ENCODE measurements around the gene ARHGEF18.

The ARHGEF18 gene

DNA sequence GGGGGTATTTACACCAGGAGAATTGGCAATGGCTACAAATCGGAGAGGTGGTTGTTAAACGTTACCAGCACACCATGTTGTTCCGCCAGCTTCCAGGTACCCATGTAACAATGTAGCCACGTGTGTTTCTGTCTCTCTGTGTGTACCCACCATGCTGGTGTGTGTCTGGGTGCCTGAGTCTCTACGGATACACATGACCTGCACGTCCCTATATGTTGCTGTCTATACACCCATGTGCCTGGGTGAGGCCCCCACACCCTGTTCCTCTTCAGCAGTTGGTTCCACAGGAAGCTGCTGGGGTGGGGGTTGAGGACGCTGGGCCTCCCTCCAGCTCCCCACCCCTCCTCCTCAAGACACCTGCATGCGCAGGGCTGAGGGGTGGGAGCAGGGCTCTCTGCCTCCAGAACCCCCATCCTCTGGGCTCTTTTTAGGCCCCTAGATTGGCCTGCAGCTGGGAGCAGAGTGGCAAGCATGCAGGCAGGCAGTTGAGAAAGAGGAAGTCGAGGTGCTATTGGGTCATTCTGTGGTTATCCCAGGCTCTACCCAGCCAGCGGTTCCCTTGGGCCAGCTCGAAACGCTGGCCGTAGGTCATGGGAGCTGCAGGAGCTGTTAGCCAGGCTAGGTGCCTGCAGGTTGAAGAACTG lies at the start of gene ARHGEF18:
ARHGEF18 (plus strand) TSS at position 351 of the 644 bp plus-strand sequence. CDS start 13,954 bp downstream, outside the sequence.
- TF ChIP-seq, protein P1, sequence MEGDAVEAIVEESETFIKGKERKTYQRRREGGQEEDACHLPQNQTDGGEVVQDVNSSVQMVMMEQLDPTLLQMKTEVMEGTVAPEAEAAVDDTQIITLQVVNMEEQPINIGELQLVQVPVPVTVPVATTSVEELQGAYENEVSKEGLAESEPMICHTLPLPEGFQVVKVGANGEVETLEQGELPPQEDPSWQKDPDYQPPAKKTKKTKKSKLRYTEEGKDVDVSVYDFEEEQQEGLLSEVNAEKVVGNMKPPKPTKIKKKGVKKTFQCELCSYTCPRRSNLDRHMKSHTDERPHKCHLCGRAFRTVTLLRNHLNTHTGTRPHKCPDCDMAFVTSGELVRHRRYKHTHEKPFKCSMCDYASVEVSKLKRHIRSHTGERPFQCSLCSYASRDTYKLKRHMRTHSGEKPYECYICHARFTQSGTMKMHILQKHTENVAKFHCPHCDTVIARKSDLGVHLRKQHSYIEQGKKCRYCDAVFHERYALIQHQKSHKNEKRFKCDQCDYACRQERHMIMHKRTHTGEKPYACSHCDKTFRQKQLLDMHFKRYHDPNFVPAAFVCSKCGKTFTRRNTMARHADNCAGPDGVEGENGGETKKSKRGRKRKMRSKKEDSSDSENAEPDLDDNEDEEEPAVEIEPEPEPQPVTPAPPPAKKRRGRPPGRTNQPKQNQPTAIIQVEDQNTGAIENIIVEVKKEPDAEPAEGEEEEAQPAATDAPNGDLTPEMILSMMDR (IDR thresholded peaks at IDR 0.05), result no peak

DNA sequence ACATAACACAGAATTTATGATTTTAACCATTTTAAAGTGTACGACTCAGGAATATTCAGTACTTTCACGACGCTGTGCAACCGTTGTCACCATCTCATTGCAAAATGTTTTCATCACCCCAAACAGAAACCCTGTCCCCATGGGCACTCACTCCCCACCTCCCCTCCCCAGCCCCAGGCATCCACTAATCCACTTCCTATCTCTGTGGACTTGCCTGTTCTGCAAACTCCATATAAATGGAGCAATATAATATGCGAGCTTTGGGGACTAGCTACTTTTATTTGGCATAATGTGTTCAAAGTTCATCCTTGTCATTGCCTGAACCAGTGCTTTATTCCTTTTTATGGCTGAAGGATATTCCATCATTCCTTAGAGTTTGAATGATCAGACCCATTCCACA lies 47.2 kb upstream of the ARHGEF18 start:
- TF ChIP-seq, protein P1 (IDR thresholded peaks at IDR 0.05), result no peak

GRCh38 chr19:7303470-7303869 lies 45.3 kb upstream of the ARHGEF18 start:
- TF ChIP-seq, protein P1 (IDR thresholded peaks at IDR 0.05), result no peak

- TF ChIP-seq, protein P1 (IDR thresholded peaks at IDR 0.05), result no peak
These were observed 44.5 kb upstream of the ARHGEF18 start for GRCh38 chr19:7304200-7304599.

- TF ChIP-seq, protein P1 (IDR thresholded peaks at IDR 0.05), result no peak
These were observed 41.0 kb upstream of the ARHGEF18 start for GRCh38 chr19:7307590-7308218.

DNA sequence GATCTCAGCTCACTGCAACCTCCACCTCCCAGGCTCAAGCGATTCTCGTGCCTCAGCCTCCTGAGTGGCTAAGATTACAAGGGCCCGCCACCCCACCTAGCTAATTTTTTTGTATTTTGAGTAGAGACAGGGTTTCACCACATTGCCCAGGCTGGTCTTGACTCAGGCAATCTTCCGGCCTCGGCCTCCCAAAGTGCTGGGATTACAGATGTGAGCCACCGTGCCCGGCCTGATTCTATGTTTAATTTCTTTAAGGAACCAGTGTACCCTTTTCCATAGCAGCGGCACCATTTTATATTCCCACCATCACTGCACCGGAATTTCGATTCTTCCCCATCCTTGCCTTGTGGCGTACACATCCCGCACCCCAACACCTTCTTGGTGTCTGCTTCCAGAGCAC lies 36.8 kb upstream of the ARHGEF18 start:
- TF ChIP-seq, protein P1 (IDR thresholded peaks at IDR 0.05), result no peak

DNA sequence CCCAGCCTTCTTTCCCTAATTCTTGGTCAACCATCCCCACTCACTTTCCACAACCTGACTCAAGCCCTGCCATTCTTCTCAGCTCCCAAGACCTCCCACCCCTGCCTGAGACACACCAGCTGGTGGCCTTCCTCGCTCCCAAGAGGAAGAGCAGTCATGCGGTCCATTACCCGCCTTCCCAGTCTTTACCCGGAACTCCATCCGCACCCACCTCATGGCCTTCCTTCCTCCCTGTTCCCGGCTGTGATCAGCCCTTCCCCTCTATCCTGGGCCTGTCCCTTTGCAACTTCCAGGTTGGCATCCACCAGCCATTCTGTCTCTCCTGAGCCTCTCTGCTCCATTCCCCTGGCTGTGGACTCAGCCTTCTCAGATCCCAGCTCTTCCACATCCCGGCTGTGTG lies 35.9 kb upstream of the ARHGEF18 start:
- TF ChIP-seq, protein P1 (IDR thresholded peaks at IDR 0.05), result no peak

Data from LNCAP (cell line).